ENCODE data around the gene ANKMY1.

- TF ChIP-seq CTCF (IDR thresholded peaks at IDR 0.05) (no peak), POLR2AphosphoS5 (IDR thresholded peaks at IDR 0.05) (no peak), EP300 (IDR thresholded peaks at IDR 0.05; ENCODE audit: low read depth) (no peak)
Observed at GRCh38 chr2:240451791-240452461, 105.9 kb downstream of the ANKMY1 start.
